BLaER1 treated with 17β-estradiol and CSF1 and Interleukin-3, amounts not matched to agents 10 nM and 100 nM (cell line): ENCODE measurements around the gene MGAT5B.

Experiments
- H3K27ac ChIP-seq, 11 experiments: shearing (Covaris generic); formaldehyde crosslinking; 2 replicates each; pipeline ENCODE4 v1.8.1; 2022
- H3K27me3 ChIP-seq, 11 experiments: shearing (Covaris generic); formaldehyde crosslinking; 2 replicates each; pipeline ENCODE4 v1.8.1; 2022
- H3K36me3 ChIP-seq, 11 experiments: shearing (Covaris generic); formaldehyde crosslinking; 2 replicates each; pipeline ENCODE4 v1.8.1; 2022
- H3K4me1 ChIP-seq, 10 experiments: shearing (Covaris generic); formaldehyde crosslinking; 2 replicates each; pipeline ENCODE4 v1.8.1; 2022
- H3K4me2 ChIP-seq, 11 experiments: shearing (Covaris generic); formaldehyde crosslinking; 2 replicates each; pipeline ENCODE4 v1.8.1; 2022
- H3K4me3 ChIP-seq, 10 experiments: shearing (Covaris generic); formaldehyde crosslinking; 2 replicates each; pipeline ENCODE4 v1.8.1; 2022
- H3K9ac ChIP-seq, 11 experiments: shearing (Covaris generic); formaldehyde crosslinking; 2 replicates each; pipeline ENCODE4 v1.8.1; 2022
- H3K9me3 ChIP-seq, 11 experiments: shearing (Covaris generic); formaldehyde crosslinking; replicated peaks in 1 of 11; 2 replicates each; pipeline ENCODE4 v1.8.1; 2022
- H4K20me1 ChIP-seq, 11 experiments: shearing (Covaris generic); formaldehyde crosslinking; 2 replicates each; pipeline ENCODE4 v1.8.1; 2022
- Cebpa-rat ChIP-seq, 11 experiments: shearing (Covaris generic); IDR thresholded peaks; 2 replicates each; pipeline ENCODE4 v1.8.1; 2022

MGAT5B gene

GRCh38 chr17:76948726-76949342 is 80.6 kb downstream of the MGAT5B start:
- Histone ChIP-seq H3K4me2 (no peak overlapping the region), H3K27ac (no peak overlapping the region), H3K4me1 (peaks cover 0 to 59% (median 11%) of the 10 kb centered on the region in 10 experiments; a peak in 12 of 20 replicates), H3K36me3 (peaks cover 0 to 65% (median 37%) of the 10 kb centered on the region in 11 experiments; a peak in 16 of 22 replicates), H3K4me3 (no peak overlapping the region), H4K20me1 (peaks cover 0 to 20% (median 0%) of the 10 kb centered on the region in 11 experiments; a peak in 6 of 22 replicates), H3K9ac (no peak overlapping the region), H3K9me3 (no peaks in the 10 kb centered on the region), H3K27me3 (no peaks in the 10 kb centered on the region)
- no peak for TF ChIP-seq Cebpa-rat (IDR thresholded peaks at IDR 0.05)

- no peaks in the 10 kb centered on the region for H3K9me3 ChIP-seq
- no peak overlapping the region for H3K4me2 ChIP-seq
- peaks cover 0 to 72% (median 21%) of the 10 kb centered on the region in 10 experiments; a peak in 16 of 20 replicates for H3K4me1 ChIP-seq
- no peaks in the 10 kb centered on the region for H3K27me3 ChIP-seq
- H3K9ac ChIP-seq = peak overlapping the region in 1 of 11 experiments; percentile 13; a peak in 1 of 22 replicates
- H3K36me3 ChIP-seq = peaks cover 0 to 52% (median 26%) of the 10 kb centered on the region in 11 experiments; a peak in 15 of 22 replicates
- H3K4me3 ChIP-seq = no peak overlapping the region
- H4K20me1 ChIP-seq = peaks cover 0 to 20% (median 0%) of the 10 kb centered on the region in 11 experiments; a peak in 6 of 22 replicates
- H3K27ac ChIP-seq = no peak overlapping the region
- no peak for TF ChIP-seq Cebpa-rat (IDR thresholded peaks at IDR 0.05)
Observed at GRCh38 chr17:76949913-76950695, 81.9 kb downstream of the MGAT5B start.

- no peak for TF ChIP-seq Cebpa-rat (IDR thresholded peaks at IDR 0.05)
- Histone ChIP-seq H3K4me1 (peaks cover 0 to 83% (median 35%) of the 10 kb centered on the region in 10 experiments; a peak in 17 of 20 replicates), H3K9me3 (no peaks in the 10 kb centered on the region), H4K20me1 (peaks cover 0 to 18% (median 0%) of the 10 kb centered on the region in 11 experiments; a peak in 6 of 22 replicates), H3K27ac (no peak overlapping the region), H3K4me2 (peak overlapping the region in 1 of 11 experiments; percentile 10; a peak in 1 of 22 replicates), H3K4me3 (no peak overlapping the region), H3K36me3 (peaks cover 0 to 48% (median 22%) of the 10 kb centered on the region in 11 experiments; a peak in 15 of 22 replicates), H3K27me3 (peaks cover 0 to 1% (median 0%) of the 10 kb centered on the region in 11 experiments; a peak in 1 of 22 replicates), H3K9ac (no peak overlapping the region)
Observed at GRCh38 chr17:76951375-76951905, 83.2 kb downstream of the MGAT5B start.

GRCh38 chr17:76952402-76952801 is 84.2 kb downstream of the MGAT5B start:
- no peak for TF ChIP-seq Cebpa-rat (IDR thresholded peaks at IDR 0.05)
- Histone ChIP-seq H3K36me3 (peaks cover 0 to 38% (median 19%) of the 10 kb centered on the region in 11 experiments; a peak in 14 of 22 replicates), H3K27ac (no peak overlapping the region), H3K4me1 (peaks cover 8 to 83% (median 43%) of the 10 kb centered on the region in 10 experiments), H3K9ac (no peak overlapping the region; a peak in 1 of 22 replicates), H3K9me3 (no peaks in the 10 kb centered on the region), H3K4me3 (no peak overlapping the region), H4K20me1 (peaks cover 0 to 12% (median 0%) of the 10 kb centered on the region in 11 experiments; a peak in 5 of 22 replicates), H3K27me3 (peaks cover 0 to 11% (median 0%) of the 10 kb centered on the region in 11 experiments; a peak in 3 of 22 replicates), H3K4me2 (no peak overlapping the region)

- H3K36me3 ChIP-seq = peaks cover 0 to 32% (median 14%) of the 10 kb centered on the region in 11 experiments; a peak in 14 of 22 replicates
- H3K9me3 ChIP-seq = no peaks in the 10 kb centered on the region
- H3K27me3 ChIP-seq = peaks cover 0 to 17% (median 0%) of the 10 kb centered on the region in 11 experiments; a peak in 4 of 22 replicates
- peaks cover 0 to 15% (median 0%) of the 10 kb centered on the region in 11 experiments; a peak in 6 of 22 replicates for H4K20me1 ChIP-seq
- peaks cover 15 to 85% (median 48%) of the 10 kb centered on the region in 10 experiments for H3K4me1 ChIP-seq
- no peak overlapping the region for H3K9ac ChIP-seq
- no peak overlapping the region for H3K4me2 ChIP-seq
- H3K4me3 ChIP-seq = no peak overlapping the region
- no peak overlapping the region for H3K27ac ChIP-seq
- TF ChIP-seq Cebpa-rat (IDR thresholded peaks at IDR 0.05) = no peak
Observed at GRCh38 chr17:76953066-76953465, 84.9 kb downstream of the MGAT5B start.

- Histone ChIP-seq H3K27me3 (peaks cover 0 to 21% (median 0%) of the 10 kb centered on the region in 11 experiments; a peak in 4 of 22 replicates), H3K9ac (no peak overlapping the region), H3K27ac (no peak overlapping the region), H3K36me3 (peaks cover 0 to 23% (median 8%) of the 10 kb centered on the region in 11 experiments; a peak in 13 of 22 replicates), H3K9me3 (no peaks in the 10 kb centered on the region), H3K4me2 (peak overlapping the region in 8 of 11 experiments; percentile 22 to 98 (median 94); a peak in 15 of 22 replicates), H4K20me1 (peaks cover 0 to 15% (median 0%) of the 10 kb centered on the region in 11 experiments; a peak in 4 of 22 replicates), H3K4me3 (no peak overlapping the region), H3K4me1 (peaks cover 24 to 85% (median 57%) of the 10 kb centered on the region in 10 experiments)
- no peak for TF ChIP-seq Cebpa-rat (IDR thresholded peaks at IDR 0.05)
Observed at GRCh38 chr17:76953946-76954345, 85.7 kb downstream of the MGAT5B start.

GRCh38 chr17:76955191-76955590 is 87.0 kb downstream of the MGAT5B start:
- H3K4me2 ChIP-seq = peak overlapping the region in 9 of 11 experiments; percentile 80 to 98 (median 96); a peak in 16 of 22 replicates
- no peak for TF ChIP-seq Cebpa-rat (IDR thresholded peaks at IDR 0.05)

More at GRCh38 chr17:76955191-76955590, 87.0 kb downstream of the MGAT5B start:
- Histone ChIP-seq H4K20me1 (peaks cover 0 to 15% (median 0%) of the 10 kb centered on the region in 11 experiments; a peak in 4 of 22 replicates), H3K36me3 (peaks cover 0 to 14% (median 6%) of the 10 kb centered on the region in 11 experiments; a peak in 12 of 22 replicates), H3K27ac (peak overlapping the region in 1 of 11 experiments; percentile 20; a peak in 1 of 22 replicates), H3K9ac (no peak overlapping the region), H3K27me3 (peaks cover 0 to 22% (median 0%) of the 10 kb centered on the region in 11 experiments; a peak in 4 of 22 replicates), H3K4me3 (no peak overlapping the region), H3K4me1 (peaks cover 25 to 92% (median 66%) of the 10 kb centered on the region in 10 experiments), H3K9me3 (no peaks in the 10 kb centered on the region)
